Sigmoid colon (tissue), 7 donors: ENCODE results near the gene RALY. TPM values are rescaled to one million over a fixed set of nuclear protein-coding genes. Genes with fewer than 3 reads are reported as not detected.

Experiments used
- DNase-seq: peaks from one replicate; pipeline ENCODE4 v3.0.0-alpha.2; 2019
- H3K27ac ChIP-seq, 4 donors: fragments of 200-600 bp; sonication (generic); one replicate each; pipeline ENCODE4 v1.5.1; 2016 to 2019; ENCODE audit warnings: mild to moderate bottlenecking in 1 of 4
- H3K27me3 ChIP-seq, 3 donors: fragments of 200-600 bp; sonication (generic); one replicate each; pipeline ENCODE4 v1.5.1; 2019; ENCODE audit warnings: mild to moderate bottlenecking in 1 of 3
- H3K36me3 ChIP-seq, 4 donors: fragments of 200-600 bp; sonication (generic); one replicate each; pipeline ENCODE4 v1.5.1; 2016 to 2019
- H3K4me1 ChIP-seq, 4 donors: fragments of 200-600 bp; sonication (generic); one replicate each; pipeline ENCODE4 v1.5.1; 2017 to 2019
- H3K4me3 ChIP-seq, 4 donors: fragments of 200-600 bp; sonication (generic); one replicate each; pipeline ENCODE4 v1.5.1; 2017 to 2019; ENCODE audit warnings: mild to moderate bottlenecking in 2 of 4, moderate library complexity in 1 of 4
- H3K9me3 ChIP-seq, 4 donors: fragments of 200-600 bp in 3 of 4; sonication (generic) in 3 of 4; one replicate each; pipeline versions ENCODE4 v1.5.1 to v1.6.1; 2013 to 2019
- EP300 ChIP-seq, 4 donors: sonication (generic); formaldehyde crosslinking; IDR thresholded peaks; one replicate each; pipeline ENCODE4 v1.6.1; 2017; ENCODE audit warnings: antibody characterized with exemption in 4 of 4
- POLR2A ChIP-seq, 2 donors: fragments of 450-650 bp; IDR thresholded peaks; one replicate each; pipeline ENCODE4 v1.6.1; 2016; ENCODE audit warnings: antibody characterized with exemption in 2 of 2, mild to moderate bottlenecking in 2 of 2, moderate library complexity in 2 of 2
- POLR2AphosphoS5 ChIP-seq, 4 donors: sonication (generic); formaldehyde crosslinking; IDR thresholded peaks; one replicate each; pipeline ENCODE4 v1.6.1; 2017; ENCODE audit warnings: antibody characterized with exemption in 4 of 4
- WGBS, 2 donors: extraction: QIAGEN DNeasy Blood & Tissue Kit; methylation state at CpG; one replicate each; pipeline ENCODE4 v1.1.7; 2013; 5-methylcytosine and 5-hydroxymethylcytosine counted together
- intact Hi-C: fragments of 100-400 bp; cut with DNase I; formaldehyde crosslinking; loops from one replicate; pipeline ENCODE4 v1.15.1; 2023
- polyA plus RNA-seq, 3 donors: library from polyadenylated mRNA; stranded (reverse); fragments of 200-250 nt; gene quantifications; one replicate each; pipeline ENCODE4 v1.2.3, GENCODE V29; 2013
- total RNA-seq, 4 donors: library from RNA; depleted of rRNA; stranded (reverse); fragments of >200 nt; gene quantifications; one replicate each; pipeline ENCODE4 v1.1.0, GENCODE V29; 2016
- TF ChIP-seq, protein P1 (sequence below), 4 experiments: fragments of 450-650 bp in 3 of 4; fragments of 200-600 bp in 1 of 4; IDR thresholded peaks; one replicate each; pipeline ENCODE4 v1.5.1; 2016 to 2019; ENCODE audit warnings: antibody characterized with exemption in 4 of 4, mild to moderate bottlenecking in 3 of 4, moderate library complexity in 2 of 4
- donor health status: healthy with polysubstance abuse.
- donor health status: Bipolar disorder and iron deficiency.
- donor health status: healthy.

Gene RALY
- total and polyA plus RNA-seq, 7 donors, result 75.1 to 233 (median 94.5) TPM

DNA sequence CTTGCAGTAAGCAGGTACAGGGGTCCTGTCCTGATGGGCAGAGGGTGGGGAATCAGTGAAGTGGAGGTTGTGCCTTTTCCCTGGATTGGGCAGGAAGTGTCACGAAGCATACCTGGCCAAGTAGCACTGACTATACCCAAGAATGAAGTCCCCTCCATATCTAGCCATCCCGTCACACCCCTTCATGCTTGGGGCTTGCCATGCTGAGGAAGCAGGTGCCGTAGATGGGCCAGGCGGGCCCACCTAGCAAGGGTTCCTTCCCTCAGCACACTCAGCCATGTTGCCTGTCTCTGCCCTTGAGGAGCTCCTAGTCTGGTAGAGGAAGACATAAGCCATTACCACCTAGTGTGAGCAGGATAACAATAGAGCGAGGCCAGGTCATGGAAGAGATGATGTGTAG, 84.8 kb downstream of the RALY start:
- intact Hi-C loops, result no loop called here
- no peak for TF ChIP-seq POLR2A (IDR thresholded peaks at IDR 0.05)
- TF ChIP-seq POLR2AphosphoS5 (IDR thresholded peaks at IDR 0.05), result no peak
- TF ChIP-seq, protein P1, sequence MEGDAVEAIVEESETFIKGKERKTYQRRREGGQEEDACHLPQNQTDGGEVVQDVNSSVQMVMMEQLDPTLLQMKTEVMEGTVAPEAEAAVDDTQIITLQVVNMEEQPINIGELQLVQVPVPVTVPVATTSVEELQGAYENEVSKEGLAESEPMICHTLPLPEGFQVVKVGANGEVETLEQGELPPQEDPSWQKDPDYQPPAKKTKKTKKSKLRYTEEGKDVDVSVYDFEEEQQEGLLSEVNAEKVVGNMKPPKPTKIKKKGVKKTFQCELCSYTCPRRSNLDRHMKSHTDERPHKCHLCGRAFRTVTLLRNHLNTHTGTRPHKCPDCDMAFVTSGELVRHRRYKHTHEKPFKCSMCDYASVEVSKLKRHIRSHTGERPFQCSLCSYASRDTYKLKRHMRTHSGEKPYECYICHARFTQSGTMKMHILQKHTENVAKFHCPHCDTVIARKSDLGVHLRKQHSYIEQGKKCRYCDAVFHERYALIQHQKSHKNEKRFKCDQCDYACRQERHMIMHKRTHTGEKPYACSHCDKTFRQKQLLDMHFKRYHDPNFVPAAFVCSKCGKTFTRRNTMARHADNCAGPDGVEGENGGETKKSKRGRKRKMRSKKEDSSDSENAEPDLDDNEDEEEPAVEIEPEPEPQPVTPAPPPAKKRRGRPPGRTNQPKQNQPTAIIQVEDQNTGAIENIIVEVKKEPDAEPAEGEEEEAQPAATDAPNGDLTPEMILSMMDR (IDR thresholded peaks at IDR 0.05), result no peak
- no peak for TF ChIP-seq EP300 (IDR thresholded peaks at IDR 0.05)
- peak; percentile 29 for DNase-seq
- Histone ChIP-seq H3K36me3 (peaks cover 0 to 83% (median 34%) of the 10 kb centered on the region in 4 donors), H3K27ac (no peak overlapping the region), H3K4me1 (peaks cover 0 to 17% (median 12%) of the 10 kb centered on the region in 4 donors), H3K9me3 (no peaks in the 10 kb centered on the region), H3K4me3 (no peak overlapping the region), H3K27me3 (no peaks in the 10 kb centered on the region)
- WGBS, 2 donors, result 95 to 98% methylated on average over 5 of the region's 5 CpGs

DNA sequence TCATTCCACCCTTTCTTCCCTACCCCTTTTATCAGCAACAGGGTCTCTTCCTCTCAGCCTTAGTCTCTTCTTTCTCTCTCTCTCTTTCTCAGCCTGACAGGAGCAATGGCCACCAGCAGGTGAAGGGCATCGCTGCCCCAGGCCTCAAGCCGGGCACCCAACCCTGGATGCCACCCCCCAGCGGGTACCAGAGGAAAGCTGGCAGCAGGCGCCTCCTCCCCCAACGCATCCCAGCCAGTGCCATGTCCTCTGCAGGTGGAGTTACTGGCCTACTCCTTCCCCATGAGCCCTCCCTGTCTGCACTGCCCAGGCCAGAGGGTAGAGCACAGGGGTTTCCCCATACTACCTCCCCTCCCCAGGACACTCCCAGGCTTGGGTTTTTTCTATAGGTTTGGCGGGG, 86.1 kb downstream of the RALY start:
- no peak for TF ChIP-seq POLR2A (IDR thresholded peaks at IDR 0.05)
- TF ChIP-seq, protein P1 (IDR thresholded peaks at IDR 0.05), result no peak
- no peak for TF ChIP-seq POLR2AphosphoS5 (IDR thresholded peaks at IDR 0.05)
- TF ChIP-seq EP300 (IDR thresholded peaks at IDR 0.05), result no peak
- WGBS, 2 donors, result 96 to 97% methylated on average over 6 of the region's 6 CpGs
- Histone ChIP-seq H3K9me3 (no peaks in the 10 kb centered on the region), H3K27me3 (no peaks in the 10 kb centered on the region), H3K27ac (no peak overlapping the region), H3K36me3 (peaks cover 0 to 76% (median 26%) of the 10 kb centered on the region in 4 donors), H3K4me3 (no peak overlapping the region), H3K4me1 (peaks cover 0 to 20% (median 14%) of the 10 kb centered on the region in 4 donors)
- intact Hi-C loops, result loop anchor here (5.0 kb wide), 1 partner anchor 47 kb away; no protein-coding TSS in a partner anchor
- no peak for DNase-seq

DNA sequence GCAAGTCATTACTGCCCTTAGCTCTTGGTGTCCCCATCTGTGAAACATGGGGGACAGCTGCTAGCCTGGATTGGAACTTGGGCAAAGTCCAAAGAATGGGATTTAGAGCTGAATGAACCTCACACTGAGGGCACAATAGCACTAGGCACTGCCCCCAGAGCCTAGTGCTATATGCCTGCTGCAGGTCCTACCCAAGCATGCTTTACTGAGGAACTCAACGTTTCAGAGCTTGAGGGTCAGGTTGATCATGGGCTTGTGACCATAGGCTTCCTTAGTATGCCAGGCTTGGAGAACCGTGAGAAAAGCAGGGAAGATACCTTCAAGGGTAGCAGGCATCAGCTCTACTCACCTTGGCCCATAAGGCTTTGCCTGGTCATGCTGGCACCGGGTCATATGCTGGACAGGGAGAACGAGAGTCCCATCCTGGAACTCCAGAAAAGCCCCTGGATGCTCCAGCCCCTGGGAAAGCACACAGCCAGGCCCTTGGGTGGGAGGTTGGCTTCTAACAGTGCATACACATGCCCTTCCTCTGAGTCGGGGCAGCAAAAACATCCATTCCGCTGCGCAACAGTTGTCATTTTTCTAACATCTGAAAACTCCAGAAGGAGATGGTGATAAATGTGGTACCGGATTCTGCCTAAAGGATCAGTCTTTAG, 88.6 kb downstream of the RALY start:
- Histone ChIP-seq H3K27ac (peak overlapping the region; percentile 51 to 70 (median 59)), H3K36me3 (peaks cover 0 to 75% (median 15%) of the 10 kb centered on the region in 4 donors), H3K4me1 (peaks cover 0 to 20% (median 14%) of the 10 kb centered on the region in 4 donors), H3K4me3 (no peak overlapping the region), H3K9me3 (no peaks in the 10 kb centered on the region), H3K27me3 (no peaks in the 10 kb centered on the region)
- DNase-seq, result peak; percentile 53
- TF ChIP-seq POLR2A (IDR thresholded peaks at IDR 0.05) (no peak), POLR2AphosphoS5 (IDR thresholded peaks at IDR 0.05) (no peak)
- intact Hi-C loops, result loop anchor here (5.0 kb wide), 1 partner anchor 45 kb away; no protein-coding TSS in a partner anchor
- 92% methylated on average over 8 of the region's 8 CpGs for whole genome bisulfite sequencing, 2 donors

DNA sequence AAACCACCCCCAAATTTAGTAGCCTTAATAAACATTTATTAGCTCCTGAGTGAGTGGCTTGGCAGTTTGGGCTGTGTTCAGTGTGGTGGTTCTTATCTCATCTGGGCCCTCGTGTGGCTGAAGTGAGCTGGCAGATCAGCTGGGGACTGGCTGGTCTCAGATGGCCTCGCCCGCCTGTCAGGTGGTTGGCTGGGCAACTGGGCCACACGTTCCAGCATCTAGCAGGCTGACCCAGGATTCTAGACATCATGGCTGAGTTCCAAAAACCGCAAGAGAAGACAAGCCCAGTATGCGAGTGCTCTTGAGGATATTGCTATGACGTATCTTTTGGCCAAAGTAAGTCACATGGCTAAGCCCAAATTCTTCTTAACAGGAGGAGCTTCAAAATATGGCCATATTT, 89.4 kb downstream of the RALY start:
- H3K4me3 ChIP-seq, result no peak overlapping the region
- peak overlapping the region; percentile 51 to 70 (median 59) for H3K27ac ChIP-seq
- peaks cover 0 to 75% (median 12%) of the 10 kb centered on the region in 4 donors for H3K36me3 ChIP-seq
- peak; percentile 85 for DNase-seq
- 39 to 61% methylated on average over 7 of the region's 7 CpGs for WGBS, 2 donors
- H3K9me3 ChIP-seq, result no peaks in the 10 kb centered on the region
- intact Hi-C loops, result loop anchor here (5.0 kb wide), 1 partner anchor 44 kb away; no protein-coding TSS in a partner anchor
- TF ChIP-seq POLR2AphosphoS5 (IDR thresholded peaks at IDR 0.05) (peak in 3 of 4 donors; percentile 23 to 37 (median 25)), EP300 (IDR thresholded peaks at IDR 0.05) (no peak)
- peaks cover 0 to 20% (median 14%) of the 10 kb centered on the region in 4 donors for H3K4me1 ChIP-seq
- H3K27me3 ChIP-seq, result no peaks in the 10 kb centered on the region

DNA sequence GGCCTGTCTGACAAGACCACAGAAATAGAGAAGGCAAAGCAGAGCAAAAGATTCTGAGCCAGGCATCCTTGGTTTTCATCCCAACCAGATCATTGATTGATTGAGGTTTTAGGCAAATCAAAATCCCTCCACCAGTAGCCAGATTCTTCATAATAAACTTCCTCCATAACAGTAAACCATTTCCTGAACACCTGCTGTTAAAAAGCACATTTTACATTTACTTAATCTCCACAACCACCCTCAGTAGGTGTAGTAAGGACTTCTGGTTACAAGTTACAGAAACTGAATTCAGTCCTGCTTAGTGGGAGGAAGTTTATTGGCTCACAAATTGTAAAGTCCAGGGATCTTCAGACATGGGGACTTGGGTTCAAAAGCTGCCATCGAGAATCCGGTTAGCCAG, 90.1 kb downstream of the RALY start:
- Histone ChIP-seq H3K27me3 (no peaks in the 10 kb centered on the region), H3K9me3 (no peaks in the 10 kb centered on the region), H3K36me3 (peaks cover 4 to 75% (median 15%) of the 10 kb centered on the region in 4 donors), H3K4me3 (no peak overlapping the region), H3K4me1 (peaks cover 0 to 20% (median 14%) of the 10 kb centered on the region in 4 donors), H3K27ac (peak overlapping the region; percentile 51 to 70 (median 59))
- intact Hi-C loops, result loop anchor here (5.0 kb wide), 1 partner anchor 44 kb away; no protein-coding TSS in a partner anchor
- DNase-seq, result no peak
- WGBS, 2 donors, result 96 to 97% methylated on average over 2 of the region's 2 CpGs
- TF ChIP-seq, protein P1 (IDR thresholded peaks at IDR 0.05), result no peak
- TF ChIP-seq POLR2A (IDR thresholded peaks at IDR 0.05) (no peak), EP300 (IDR thresholded peaks at IDR 0.05) (no peak), POLR2AphosphoS5 (IDR thresholded peaks at IDR 0.05) (no peak)
